H9 (cell line): Measurements from ENCODE around the gene DUSP16. TPM values are rescaled to one million over a fixed set of nuclear protein-coding genes. Genes with fewer than 3 reads are reported as not detected.

ENCODE experiments used
- DNase-seq: peaks from one replicate; pipeline ENCODE4 v3.0.0-alpha.2; 2017
- H2AFZ ChIP-seq: one replicate; pipeline ENCODE4 v1.6.1; 2013; ENCODE audit warnings: mild to moderate bottlenecking, low read length, control low read depth, moderate library complexity
- H2AK5ac ChIP-seq: 2 replicates; pipeline ENCODE4 v1.6.1; 2013; ENCODE audit warnings: low read length, control low read depth, mixed read lengths; ENCODE audit not compliant: insufficient read length
- H2BK120ac ChIP-seq: one replicate; pipeline ENCODE4 v1.6.1; 2013; ENCODE audit warnings: low read depth, mild to moderate bottlenecking, low read length, control low read depth, inconsistent platforms; ENCODE audit not compliant: poor library complexity, severe bottlenecking
- H2BK12ac ChIP-seq: 2 replicates; pipeline ENCODE4 v1.6.1; 2013; ENCODE audit warnings: low read length, control low read depth, mixed read lengths, low read depth; ENCODE audit not compliant: insufficient read length
- H2BK15ac ChIP-seq: 2 replicates; pipeline ENCODE4 v1.6.1; 2013; ENCODE audit warnings: low read depth, low read length, control low read depth
- H2BK20ac ChIP-seq: one replicate; pipeline ENCODE4 v1.6.1; 2013; ENCODE audit warnings: low read depth, mild to moderate bottlenecking, low read length, control low read depth, inconsistent platforms; ENCODE audit not compliant: poor library complexity, severe bottlenecking
- H2BK5ac ChIP-seq: 2 replicates; pipeline ENCODE4 v1.6.1; 2013; ENCODE audit warnings: low read length, control low read depth, mixed read lengths; ENCODE audit not compliant: insufficient read length
- H3K14ac ChIP-seq: 2 replicates; pipeline ENCODE4 v1.6.1; 2013; ENCODE audit warnings: low read length, control low read depth; ENCODE audit not compliant: insufficient read depth
- H3K18ac ChIP-seq: 2 replicates; pipeline ENCODE4 v1.6.1; 2013; ENCODE audit warnings: low read depth, mild to moderate bottlenecking, mixed read lengths, low read length, control low read depth; ENCODE audit not compliant: insufficient read length
- H3K23ac ChIP-seq: 2 replicates; pipeline ENCODE4 v1.6.1; 2013; ENCODE audit warnings: low read length, control low read depth, mixed read lengths, low read depth; ENCODE audit not compliant: insufficient read length
- H3K23me2 ChIP-seq: 2 replicates; pipeline ENCODE4 v1.6.1; 2013; ENCODE audit warnings: low read depth, mild to moderate bottlenecking, mixed read lengths, low read length, control low read depth; ENCODE audit not compliant: insufficient read length, poor library complexity, severe bottlenecking
- H3K27ac ChIP-seq: 2 replicates; pipeline ENCODE4 v1.5.1; 2013; ENCODE audit warnings: low read length, control low read depth, mixed read lengths, low read depth; ENCODE audit not compliant: insufficient read length
- H3K27me3 ChIP-seq: 2 replicates; pipeline ENCODE4 v1.6.1; 2013; ENCODE audit warnings: low read length, control low read depth, inconsistent platforms; ENCODE audit not compliant: insufficient read depth
- H3K4ac ChIP-seq: 2 replicates; pipeline ENCODE4 v1.6.1; 2013; ENCODE audit warnings: low read depth, mild to moderate bottlenecking, control low read depth, inconsistent platforms, low read length, moderate library complexity
- H3K4me1 ChIP-seq: 2 replicates; pipeline ENCODE4 v1.6.1; 2013; ENCODE audit warnings: low read length, control low read depth, inconsistent platforms; ENCODE audit not compliant: insufficient read depth
- H3K4me2 ChIP-seq: 2 replicates; pipeline ENCODE4 v1.6.1; 2013; ENCODE audit warnings: low read length, control low read depth, mixed read lengths; ENCODE audit not compliant: insufficient read length, insufficient read depth
- H3K56ac ChIP-seq: 2 replicates; pipeline ENCODE4 v1.6.1; 2013; ENCODE audit warnings: low read depth, mild to moderate bottlenecking, mixed read lengths, low read length, control low read depth; ENCODE audit not compliant: insufficient read length
- H3K79me1 ChIP-seq: 2 replicates; pipeline ENCODE4 v1.6.1; 2013; ENCODE audit warnings: low read depth, mild to moderate bottlenecking, moderate library complexity, low read length, control low read depth, inconsistent platforms; ENCODE audit not compliant: insufficient read depth, poor library complexity, severe bottlenecking
- H3K79me2 ChIP-seq: 2 replicates; pipeline ENCODE4 v1.6.1; 2013; ENCODE audit warnings: low read length, control low read depth, inconsistent platforms; ENCODE audit not compliant: insufficient read depth
- H3K9ac ChIP-seq: 2 replicates; pipeline ENCODE4 v1.6.1; 2013; ENCODE audit warnings: low read length, control low read depth, mixed read lengths; ENCODE audit not compliant: insufficient read length; ENCODE audit errors: extremely low read depth
- H3K9me3 ChIP-seq: one replicate; pipeline ENCODE4 v1.6.1; 2013; ENCODE audit warnings: low read depth, low read length, inconsistent platforms; ENCODE audit not compliant: control insufficient read depth
- H3T11ph ChIP-seq: one replicate; pipeline ENCODE4 v1.6.1; 2013; ENCODE audit warnings: mild to moderate bottlenecking, low read length, control low read depth, inconsistent platforms
- H4K20me1 ChIP-seq: one replicate; pipeline ENCODE4 v1.6.1; 2013; ENCODE audit not compliant: control insufficient read depth, insufficient read length, insufficient read depth
- H4K5ac ChIP-seq: 2 replicates; pipeline ENCODE4 v1.6.1; 2013; ENCODE audit warnings: low read depth, mild to moderate bottlenecking, mixed read lengths, low read length, control low read depth; ENCODE audit not compliant: insufficient read length
- H4K8ac ChIP-seq: replicated peaks from 2 replicates; pipeline ENCODE4 v1.6.1; 2013; ENCODE audit warnings: low read length, control low read depth, mixed read lengths, low read depth; ENCODE audit not compliant: insufficient read length
- H4K91ac ChIP-seq: 2 replicates; pipeline ENCODE4 v1.6.1; 2013; ENCODE audit warnings: low read depth, mild to moderate bottlenecking, moderate library complexity, mixed read lengths, low read length, control low read depth; ENCODE audit not compliant: insufficient read length
- H3K27ac Mint-ChIP-seq, 3 experiments: 2 replicates in 2 of 3; 3 replicates in 1 of 3; pipeline ENCODE4 v1.8.0; 2020 to 2021; ENCODE audit warnings: mixed read lengths in 3 of 3, mild to moderate bottlenecking in 1 of 3, moderate library complexity in 1 of 3
- H3K27me3 Mint-ChIP-seq: 2 replicates; pipeline ENCODE4 v1.8.0; 2021; ENCODE audit warnings: low read depth, mild to moderate bottlenecking, moderate library complexity, mixed read lengths
- H3K36me3 Mint-ChIP-seq, 3 experiments: 2 replicates in 2 of 3; 3 replicates in 1 of 3; pipeline ENCODE4 v1.8.0; 2020 to 2021; ENCODE audit warnings: low read depth in 3 of 3, mixed read lengths in 3 of 3; ENCODE audit not compliant: insufficient read depth in 1 of 3
- H3K4me1 Mint-ChIP-seq, 2 experiments: 2 replicates each; pipeline ENCODE4 v1.8.0; 2020; ENCODE audit warnings: mixed read lengths in 2 of 2
- H3K4me3 Mint-ChIP-seq, 2 experiments: 2 replicates in 1 of 2; 3 replicates in 1 of 2; pipeline ENCODE4 v1.8.0; 2020 to 2021; ENCODE audit warnings: mild to moderate bottlenecking in 2 of 2, mixed read lengths in 2 of 2, moderate library complexity in 1 of 2
- H3K9me3 Mint-ChIP-seq, 2 experiments: 2 replicates in 1 of 2; 3 replicates in 1 of 2; pipeline ENCODE4 v1.8.0; 2020; ENCODE audit warnings: mild to moderate bottlenecking in 2 of 2, mixed read lengths in 2 of 2, moderate library complexity in 1 of 2
- WGBS: extraction: QIAGEN DNeasy Blood & Tissue Kit; methylation state at CpG from one replicate; pipeline ENCODE4 v1.1.7; 2013; ENCODE audit warnings: missing lambda C conversion rate, low lambda C conversion rate, mixed read lengths; ENCODE audit not compliant: insufficient read length; ENCODE audit errors: extremely low coverage; 5-methylcytosine and 5-hydroxymethylcytosine counted together
- total RNA-seq: library from RNA; stranded (reverse); gene quantifications from 2 replicates; pipeline ENCODE4 v1.2.1, GENCODE V29; 2021
- TF ChIP-seq, protein P1 (sequence below): fragments of 200-600 bp; sonication (generic); conservative IDR thresholded peaks from 3 replicates; pipeline ENCODE4 v1.8.0; 2021; ENCODE audit warnings: antibody characterized with exemption, mild to moderate bottlenecking

DUSP16 gene
- total RNA-seq, 1 experiment from 2014 or later = 64.0 TPM

GRCh38 chr12:12548713-12549112 lies 13.9 kb downstream of the DUSP16 start:
- Histone ChIP-seq H3K9ac (no peak overlapping the region), H2AFZ (no peak overlapping the region), H3K79me2 (peaks cover 2% of the 10 kb centered on the region; the same call in 1 of the 2 replicates), H3K14ac (no peak overlapping the region), H3K27ac (no peak overlapping the region), H3K18ac (no peak overlapping the region), H2BK5ac (no peak overlapping the region), H4K91ac (no peak overlapping the region), H3K23ac (no peak overlapping the region), H2BK12ac (no peak overlapping the region), H2BK15ac (no peak overlapping the region), H3K23me2 (no peaks in the 10 kb centered on the region), H3K4me2 (no peak overlapping the region), H3K4ac (no peak overlapping the region), H3K9me3 (no peaks in the 10 kb centered on the region), H2AK5ac (no peak overlapping the region), H4K8ac (no peak overlapping the region), H3K56ac (no peak overlapping the region), H3K27me3 (no peaks in the 10 kb centered on the region), H3K79me1 (no peaks in the 10 kb centered on the region), H3K4me1 (no peaks in the 10 kb centered on the region), H4K5ac (no peak overlapping the region), H4K20me1 (no peaks in the 10 kb centered on the region), H3T11ph (no peak overlapping the region), H2BK120ac (no peak overlapping the region), H2BK20ac (no peak overlapping the region)
- Mint-ChIP-seq H3K9me3 (no peaks in the 10 kb centered on the region), H3K4me1 (peaks cover 13 to 17% of the 10 kb centered on the region in 2 experiments), H3K36me3 (peaks cover 3 to 21% (median 10%) of the 10 kb centered on the region in 3 experiments; a peak in 6 of 7 replicates), H3K4me3 (no peak overlapping the region), H3K27me3 (no peaks in the 10 kb centered on the region), H3K27ac (peak overlapping the region in 2 of 3 experiments; percentile 15 to 82; a peak in 1 of 7 replicates)
- no CpG with 5 or more reads among the region's 2 CpGs for WGBS
- DNase-seq = no peak
- TF ChIP-seq, protein P1, sequence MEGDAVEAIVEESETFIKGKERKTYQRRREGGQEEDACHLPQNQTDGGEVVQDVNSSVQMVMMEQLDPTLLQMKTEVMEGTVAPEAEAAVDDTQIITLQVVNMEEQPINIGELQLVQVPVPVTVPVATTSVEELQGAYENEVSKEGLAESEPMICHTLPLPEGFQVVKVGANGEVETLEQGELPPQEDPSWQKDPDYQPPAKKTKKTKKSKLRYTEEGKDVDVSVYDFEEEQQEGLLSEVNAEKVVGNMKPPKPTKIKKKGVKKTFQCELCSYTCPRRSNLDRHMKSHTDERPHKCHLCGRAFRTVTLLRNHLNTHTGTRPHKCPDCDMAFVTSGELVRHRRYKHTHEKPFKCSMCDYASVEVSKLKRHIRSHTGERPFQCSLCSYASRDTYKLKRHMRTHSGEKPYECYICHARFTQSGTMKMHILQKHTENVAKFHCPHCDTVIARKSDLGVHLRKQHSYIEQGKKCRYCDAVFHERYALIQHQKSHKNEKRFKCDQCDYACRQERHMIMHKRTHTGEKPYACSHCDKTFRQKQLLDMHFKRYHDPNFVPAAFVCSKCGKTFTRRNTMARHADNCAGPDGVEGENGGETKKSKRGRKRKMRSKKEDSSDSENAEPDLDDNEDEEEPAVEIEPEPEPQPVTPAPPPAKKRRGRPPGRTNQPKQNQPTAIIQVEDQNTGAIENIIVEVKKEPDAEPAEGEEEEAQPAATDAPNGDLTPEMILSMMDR = no peak
